ENCODE measurements around the gene PSMD11.

PSMD11 gene

GRCh38 chr17:32486111-32486700 lies 41.9 kb downstream of the PSMD11 start:
- no peak for TF ChIP-seq SIN3A (IDR thresholded peaks at IDR 0.05; ENCODE audit: borderline replicate concordance, insufficient read depth, low read length)
- TF ChIP-seq FOXP2 (optimal IDR thresholded peaks at IDR 0.05; ENCODE audit: borderline replicate concordance, extremely low read depth, extremely low read length, insufficient read depth) = peak; percentile 1
- TF ChIP-seq POLR2AphosphoS5 (IDR thresholded peaks at IDR 0.05; ENCODE audit: low read depth, low read length) = no peak

- TF ChIP-seq SIN3A (IDR thresholded peaks at IDR 0.05; ENCODE audit: borderline replicate concordance, insufficient read depth, low read length) (no peak), REST (IDR thresholded peaks at IDR 0.05; ENCODE audit: insufficient read depth in 1 of 2, low read depth in 2 of 2, low read length in 2 of 2) (peak; percentile 73 to 85), FOXP2 (optimal IDR thresholded peaks at IDR 0.05; ENCODE audit: borderline replicate concordance, extremely low read depth, extremely low read length, insufficient read depth) (peak; percentile 15)
Measured at GRCh38 chr17:32486701-32487472, 42.6 kb downstream of the PSMD11 start, which contains the start of gene CDK5R1. Gene CDK5R1, plus strand, starts transcription at chr17:32486993. Its CDS starts 628 bp downstream, at chr17:32487621.

GRCh38 chr17:32487473-32488176 lies 43.3 kb downstream of the PSMD11 start:
- TF ChIP-seq POLR2AphosphoS5 (IDR thresholded peaks at IDR 0.05; ENCODE audit: low read depth, low read length) = no peak
- peak; percentile 16 for TF ChIP-seq FOXP2 (optimal IDR thresholded peaks at IDR 0.05; ENCODE audit: borderline replicate concordance, extremely low read depth, extremely low read length, insufficient read depth)
- TF ChIP-seq REST (IDR thresholded peaks at IDR 0.05; ENCODE audit: insufficient read depth in 1 of 2, low read depth in 2 of 2, low read length in 2 of 2) = no peak
- TF ChIP-seq TAF1 (IDR thresholded peaks at IDR 0.05; ENCODE audit: borderline replicate concordance, insufficient read depth, low read length) = no peak

GRCh38 chr17:32488177-32488542 lies 43.9 kb downstream of the PSMD11 start:
- no peak for TF ChIP-seq SIN3A (IDR thresholded peaks at IDR 0.05; ENCODE audit: borderline replicate concordance, insufficient read depth, low read length)
- no peak for TF ChIP-seq FOXP2 (optimal IDR thresholded peaks at IDR 0.05; ENCODE audit: borderline replicate concordance, extremely low read depth, extremely low read length, insufficient read depth)
- no peak for TF ChIP-seq REST (IDR thresholded peaks at IDR 0.05; ENCODE audit: insufficient read depth in 1 of 2, low read depth in 2 of 2, low read length in 2 of 2)
- TF ChIP-seq TAF1 (IDR thresholded peaks at IDR 0.05; ENCODE audit: borderline replicate concordance, insufficient read depth, low read length) = no peak
- no peak for TF ChIP-seq POLR2AphosphoS5 (IDR thresholded peaks at IDR 0.05; ENCODE audit: low read depth, low read length)

- no peak for TF ChIP-seq SIN3A (IDR thresholded peaks at IDR 0.05; ENCODE audit: borderline replicate concordance, insufficient read depth, low read length)
- TF ChIP-seq POLR2AphosphoS5 (IDR thresholded peaks at IDR 0.05; ENCODE audit: low read depth, low read length) = no peak
Measured at GRCh38 chr17:32488604-32489180, 44.4 kb downstream of the PSMD11 start.

Data from PFSK-1 (cell line).